ENCODE data around the gene RGSL1.

DNA sequence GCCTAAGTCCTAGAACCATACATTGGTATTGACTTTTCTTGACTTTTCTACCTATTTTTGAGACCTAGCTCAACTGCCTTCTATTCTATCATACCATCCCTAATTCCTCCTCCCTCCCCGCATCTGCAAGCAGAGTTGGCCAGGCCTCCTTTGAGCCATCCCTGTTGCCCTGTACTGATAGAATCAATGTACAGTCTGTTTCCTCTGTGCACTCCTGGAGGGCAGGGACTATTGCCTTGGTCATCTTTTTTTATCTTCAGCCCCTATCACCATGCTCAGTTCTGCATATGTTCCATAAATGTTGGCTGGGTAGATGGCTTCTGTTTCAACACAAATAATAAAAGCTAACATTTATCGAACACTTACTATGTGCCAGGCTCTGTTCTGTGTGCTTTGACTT lies 158.3 kb downstream of the RGSL1 start:
- TF ChIP-seq TAF1 (IDR thresholded peaks at IDR 0.05; ENCODE audit: low read depth, low read length) = no peak
- no peak for TF ChIP-seq POLR2AphosphoS5 (IDR thresholded peaks at IDR 0.05; ENCODE audit: low read depth, low read length)
- no peak for TF ChIP-seq POLR2A (IDR thresholded peaks at IDR 0.05; ENCODE audit: low read depth, low read length)
- TF ChIP-seq PAX5 (IDR thresholded peaks at IDR 0.05; ENCODE audit: insufficient read depth, low read length, severe bottlenecking) = no peak
- TF ChIP-seq POU2F2 (IDR thresholded peaks at IDR 0.05; ENCODE audit: low read depth, low read length) = no peak
- no peak for TF ChIP-seq SPI1 (IDR thresholded peaks at IDR 0.05; ENCODE audit: low read depth, low read length)
